ENCODE results near the gene EXOG.

GRCh38 chr3:38471260-38471857 lies 24.8 kb upstream of the EXOG start:
- TF ChIP-seq CTCF (IDR thresholded peaks at IDR 0.05) (no peak), EP300 (IDR thresholded peaks at IDR 0.05) (no peak), POLR2A (IDR thresholded peaks at IDR 0.05) (no peak), POLR2AphosphoS5 (IDR thresholded peaks at IDR 0.05) (no peak)

Data from upper lobe of left lung (tissue), 4 donors.